GM20431 (cell line): ENCODE measurements around the gene PRKD1.

Source experiments
- in situ Hi-C: fragments of 300-500 bp; cut with MseI, MboI; formaldehyde crosslinking; loops from one replicate; pipeline ENCODE4 v1.15.0; 2020; ENCODE audit warnings: low sequenced_read_pairs; ENCODE audit not compliant: unreplicated experiment

PRKD1 gene

DNA sequence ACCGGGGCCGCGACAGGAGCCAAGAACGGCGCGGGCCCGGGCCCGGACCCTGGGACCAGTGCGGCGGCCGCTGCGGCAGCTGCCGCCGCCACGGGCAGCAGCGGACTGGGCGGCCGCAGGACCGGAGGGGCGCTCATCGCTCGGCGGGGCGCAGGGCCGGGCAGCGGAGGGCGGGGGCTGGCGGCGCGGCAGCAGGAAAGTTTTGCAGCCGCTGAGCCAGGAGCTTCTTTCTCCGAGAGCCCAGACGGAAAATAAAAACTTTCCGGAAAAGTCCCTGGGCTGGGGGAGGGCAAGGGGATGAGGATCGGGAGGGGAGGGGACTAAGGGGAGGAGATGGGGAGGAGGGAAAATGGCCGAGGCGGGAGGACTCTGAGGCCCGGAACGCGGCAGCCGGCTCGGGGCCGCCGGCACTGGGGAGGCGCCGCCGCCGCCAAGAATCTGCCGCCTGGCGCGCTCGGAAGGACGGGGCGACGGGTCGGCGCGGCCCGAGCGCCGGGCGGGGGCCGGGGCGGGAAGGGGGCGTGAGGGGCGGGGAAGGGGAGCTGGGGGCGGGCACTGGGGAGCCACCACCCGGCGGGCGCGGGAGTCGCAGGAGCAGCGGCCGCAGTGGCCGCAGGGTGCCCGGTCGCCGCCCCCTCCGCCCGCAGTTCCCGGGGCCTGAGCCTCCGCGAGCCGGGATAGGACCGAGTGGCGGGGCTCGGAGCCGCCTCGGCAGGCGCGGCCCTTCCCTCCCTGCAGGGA is at the start of gene PRKD1:
Gene PRKD1, minus strand, starts transcription at position 472 of the 741 bp plus-strand sequence.
- in situ Hi-C loops = no loop called here

DNA sequence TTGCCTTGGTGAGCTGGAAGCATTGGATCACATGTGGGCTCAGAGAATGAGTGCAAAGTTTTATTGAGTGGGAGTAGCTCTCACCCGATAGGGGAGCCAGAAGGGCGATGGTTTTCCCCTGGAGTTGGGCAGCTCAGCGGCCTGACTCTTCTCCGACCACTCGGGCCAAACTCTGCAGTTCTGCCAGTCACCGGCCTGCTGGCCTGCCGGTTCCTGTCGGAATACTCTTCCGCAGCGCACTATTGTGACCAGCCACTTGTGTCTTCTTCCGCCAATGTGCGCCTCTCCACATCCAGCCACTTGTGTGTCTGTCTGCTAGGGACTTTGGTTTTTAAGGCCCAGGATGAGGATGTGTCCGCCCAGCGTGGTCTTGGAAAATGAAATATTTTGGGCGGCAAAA is 43.5 kb upstream of the PRKD1 start:
- in situ Hi-C loops = no loop called here

DNA sequence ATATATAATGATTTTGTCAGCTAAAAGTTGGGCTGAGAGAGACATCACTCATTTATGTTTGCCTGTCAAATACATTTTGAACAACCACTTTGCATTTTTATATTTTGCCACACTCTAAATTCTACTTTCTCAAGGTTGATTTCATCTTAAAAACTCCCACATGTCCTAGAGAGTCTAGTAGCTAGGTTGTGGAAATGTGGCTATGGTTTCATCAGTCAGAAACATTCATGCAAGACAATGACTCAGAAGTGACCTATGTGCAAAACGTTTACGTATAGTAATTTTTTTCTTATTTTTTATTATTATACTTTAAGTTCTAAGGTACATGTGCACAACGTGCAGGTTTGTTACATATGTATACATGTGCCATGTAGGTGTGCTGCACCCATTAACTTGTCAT is 27.4 kb upstream of the PRKD1 start:
- in situ Hi-C loops = no loop called here

DNA sequence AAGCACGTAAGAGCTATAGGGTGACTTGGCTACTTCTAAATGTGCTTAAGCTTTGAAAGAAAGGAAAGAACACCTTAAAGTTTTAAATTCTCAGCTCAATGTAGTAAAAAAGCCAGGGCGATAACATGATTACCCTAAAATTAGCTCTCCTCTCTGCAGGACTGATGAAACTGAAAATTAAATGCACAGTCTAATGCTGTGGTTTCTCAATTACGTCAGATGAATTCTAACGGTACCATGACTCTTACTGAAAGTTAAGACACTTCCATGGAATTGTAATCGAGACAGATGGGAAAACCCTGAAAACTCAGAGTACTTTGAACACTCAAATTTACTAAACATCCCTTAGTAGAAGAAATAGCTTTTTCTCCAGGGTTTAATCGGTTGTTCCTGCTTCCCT is 25.9 kb upstream of the PRKD1 start:
- in situ Hi-C loops = no loop called here

DNA sequence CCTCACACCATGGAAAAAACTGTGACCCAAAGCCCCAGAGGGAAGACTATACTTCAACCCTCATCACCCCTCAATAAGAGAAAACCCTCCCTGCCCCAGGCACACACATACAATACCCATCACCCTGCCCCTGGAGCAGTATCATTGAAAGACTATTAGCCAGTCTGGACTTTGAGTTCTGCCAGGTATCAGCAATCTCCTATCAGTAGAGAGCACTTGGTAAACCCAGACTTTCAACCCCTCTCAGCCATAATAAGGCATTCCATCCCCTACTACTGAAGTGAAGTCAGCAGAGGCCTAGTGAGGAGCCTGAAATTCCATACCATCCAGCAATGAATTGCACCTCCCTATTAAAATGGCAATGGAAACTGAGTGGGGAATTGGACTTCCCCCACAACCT is 16.4 kb upstream of the PRKD1 start:
- in situ Hi-C loops = no loop called here

DNA sequence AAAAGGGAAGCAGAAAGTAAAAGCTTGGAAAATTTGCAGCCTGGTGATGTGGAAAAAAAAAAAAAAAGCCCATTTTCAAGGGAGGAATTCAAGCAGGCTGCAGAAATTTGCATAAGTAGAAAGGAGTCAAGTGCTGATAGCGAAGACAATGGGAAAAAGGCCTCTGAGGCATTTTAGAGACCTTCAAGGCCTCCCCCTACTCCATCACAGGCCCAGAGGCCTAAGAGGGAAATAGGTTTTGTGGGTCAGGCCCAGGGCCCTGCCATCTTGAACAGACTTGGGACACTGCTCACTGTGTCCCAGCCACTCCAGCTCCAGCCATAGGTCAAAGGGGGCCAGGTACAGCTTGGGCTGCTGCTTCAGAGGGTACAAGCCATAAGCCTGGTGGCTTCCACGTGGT is 13.8 kb upstream of the PRKD1 start:
- in situ Hi-C loops = no loop called here

DNA sequence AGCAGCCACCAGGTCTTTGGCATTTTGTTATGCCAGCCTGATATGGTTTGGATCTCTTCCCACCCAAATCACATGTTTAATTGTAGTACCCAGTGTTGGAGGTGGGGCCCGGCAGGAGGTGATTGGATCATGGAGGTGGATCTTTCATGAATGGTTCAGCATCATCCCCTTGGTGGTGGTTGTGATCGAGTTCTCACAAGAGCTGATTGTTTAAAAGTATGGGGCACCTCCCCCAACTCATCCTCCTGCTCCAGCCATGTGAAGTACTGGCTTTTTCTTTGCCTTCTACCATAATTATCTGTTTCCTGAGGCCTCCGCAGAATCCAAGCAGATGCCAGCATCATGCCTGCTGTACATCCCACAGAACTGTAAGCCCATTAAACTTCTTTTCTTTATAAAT is 12.8 kb upstream of the PRKD1 start:
- in situ Hi-C loops = no loop called here

DNA sequence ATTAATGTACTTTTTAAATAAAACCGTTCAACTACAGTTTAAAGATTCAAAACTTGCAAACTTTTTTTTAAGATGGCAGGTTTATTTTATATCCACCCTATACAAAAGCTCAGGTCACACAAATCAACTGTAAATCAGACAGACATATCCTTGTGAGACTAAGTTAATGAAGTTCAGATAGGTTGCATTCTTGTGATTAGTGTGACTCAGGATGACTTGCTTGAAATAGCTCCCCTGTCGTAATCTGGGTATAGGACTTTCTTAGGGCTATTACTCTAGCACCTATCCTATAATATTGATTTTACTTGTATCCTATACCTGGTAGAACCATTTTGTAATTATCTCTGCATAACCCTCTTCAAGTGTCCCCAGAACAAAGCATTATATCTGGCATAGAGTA is 9.5 kb upstream of the PRKD1 start:
- in situ Hi-C loops = no loop called here

DNA sequence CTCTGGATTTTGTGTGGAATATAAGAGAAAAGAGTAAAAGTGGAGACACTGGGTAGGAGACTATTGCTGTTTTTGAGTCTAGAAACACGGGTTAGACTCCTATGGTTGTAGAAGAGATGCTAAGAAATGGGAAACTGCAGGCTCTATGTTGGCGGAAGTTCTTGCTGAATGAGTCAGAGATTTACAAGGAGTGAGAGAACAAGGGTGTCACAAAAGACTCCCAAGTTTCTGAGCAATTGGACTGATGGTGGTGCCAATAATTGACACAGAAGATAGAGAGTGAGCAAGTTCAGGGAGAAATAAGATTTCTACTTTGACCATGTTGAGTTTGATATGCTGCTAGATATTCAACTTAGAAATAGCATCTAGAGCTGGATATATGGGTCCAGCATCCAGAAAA is 2.6 kb upstream of the PRKD1 start:
- in situ Hi-C loops = no loop called here

DNA sequence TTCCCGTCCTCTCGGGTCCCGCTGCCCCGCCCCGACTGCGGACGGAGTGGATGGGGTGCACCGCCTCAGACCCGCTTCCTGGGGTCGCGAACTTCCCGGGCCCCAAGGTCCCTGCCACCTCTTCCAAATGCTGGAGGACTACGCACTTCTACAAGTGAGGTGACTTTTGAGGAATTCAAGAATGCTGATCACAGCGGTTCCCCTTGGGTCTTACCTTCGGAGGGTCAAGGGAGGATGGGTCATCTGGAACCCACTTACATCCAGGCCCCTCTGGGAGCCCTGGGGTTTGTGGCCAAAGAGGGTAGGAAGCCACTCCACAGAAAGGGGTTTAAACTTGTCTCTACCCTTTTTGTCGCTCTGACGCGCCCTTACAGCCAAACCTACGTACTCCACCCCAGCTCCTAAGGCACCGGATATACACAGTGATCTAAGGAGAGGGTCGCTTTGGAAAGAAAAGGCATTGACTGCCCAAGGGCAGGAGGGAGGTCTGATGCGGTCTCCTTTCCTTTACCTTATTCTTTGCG is 532 bp upstream of the PRKD1 start:
- in situ Hi-C loops = no loop called here

DNA sequence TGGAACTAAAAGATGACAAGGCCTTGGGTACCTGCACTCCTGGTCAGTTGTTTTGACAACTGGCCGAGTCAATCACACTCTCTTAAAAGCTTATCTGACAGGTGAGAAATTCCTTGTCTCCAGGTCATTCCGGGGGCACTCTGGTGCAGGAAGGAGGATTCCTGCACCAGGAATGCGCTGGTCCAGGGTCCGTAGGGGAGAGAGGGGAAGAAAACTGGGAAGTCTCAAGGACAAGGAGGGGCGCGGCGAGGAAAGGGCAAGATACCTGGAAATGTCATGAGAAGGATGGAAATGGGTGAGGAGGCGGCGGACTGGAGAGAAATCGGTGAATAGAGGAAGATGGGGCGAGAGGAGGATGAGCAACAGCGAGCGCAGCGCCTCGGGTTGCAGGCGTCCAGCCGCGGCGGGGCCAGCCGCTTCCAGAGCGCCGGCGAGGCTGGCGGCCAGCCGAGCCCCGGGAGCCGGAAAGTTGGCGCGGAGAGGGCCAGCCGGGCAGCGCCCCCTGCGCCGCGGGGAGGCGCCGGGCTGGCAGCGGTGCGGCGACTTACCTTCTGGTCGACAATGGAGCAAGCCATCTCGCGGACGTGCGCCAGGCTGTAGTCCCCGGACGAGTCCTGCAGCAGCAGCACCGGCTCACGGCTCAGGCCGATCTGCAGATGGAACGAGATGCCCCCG is 809 bp downstream of the PRKD1 start:
- in situ Hi-C loops = no loop called here

DNA sequence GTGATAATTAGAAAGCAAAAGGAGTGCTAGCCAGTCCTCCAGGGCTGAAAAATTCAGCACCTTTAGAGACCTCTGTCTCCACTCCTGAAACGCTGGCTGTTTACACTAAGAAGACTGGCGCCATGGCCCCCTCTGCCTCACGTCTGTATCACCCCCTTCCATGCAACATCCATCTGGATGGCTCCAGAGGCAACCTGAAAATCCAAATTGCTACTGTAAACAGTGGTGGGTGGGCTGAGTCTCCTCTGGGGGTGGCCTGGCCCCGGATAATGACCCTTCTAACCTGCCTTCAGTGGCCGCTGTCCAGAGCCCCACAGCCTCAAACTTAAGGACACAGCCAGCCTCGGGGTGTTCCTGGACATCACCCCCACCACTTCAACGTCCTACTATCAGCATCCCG is 1.4 kb downstream of the PRKD1 start:
- in situ Hi-C loops = no loop called here

DNA sequence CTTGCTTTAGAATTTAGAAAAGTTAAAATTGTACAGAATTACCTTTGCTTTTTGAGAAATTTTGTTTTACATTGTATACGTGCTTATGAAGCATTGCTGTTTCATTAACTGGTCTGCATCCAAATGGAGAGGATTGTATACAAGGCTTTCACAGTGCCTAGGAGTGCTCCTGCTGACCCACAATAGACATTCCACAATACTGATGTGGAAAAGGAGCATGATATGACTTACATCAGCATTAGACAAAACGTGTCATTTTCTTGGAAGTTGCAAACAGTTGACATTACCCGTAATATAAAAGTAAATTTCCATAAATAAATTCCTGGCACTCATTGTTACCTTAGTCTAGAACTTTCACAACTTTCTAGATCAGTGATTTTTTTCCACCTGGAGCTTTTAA is 1.9 kb downstream of the PRKD1 start:
- in situ Hi-C loops = no loop called here

DNA sequence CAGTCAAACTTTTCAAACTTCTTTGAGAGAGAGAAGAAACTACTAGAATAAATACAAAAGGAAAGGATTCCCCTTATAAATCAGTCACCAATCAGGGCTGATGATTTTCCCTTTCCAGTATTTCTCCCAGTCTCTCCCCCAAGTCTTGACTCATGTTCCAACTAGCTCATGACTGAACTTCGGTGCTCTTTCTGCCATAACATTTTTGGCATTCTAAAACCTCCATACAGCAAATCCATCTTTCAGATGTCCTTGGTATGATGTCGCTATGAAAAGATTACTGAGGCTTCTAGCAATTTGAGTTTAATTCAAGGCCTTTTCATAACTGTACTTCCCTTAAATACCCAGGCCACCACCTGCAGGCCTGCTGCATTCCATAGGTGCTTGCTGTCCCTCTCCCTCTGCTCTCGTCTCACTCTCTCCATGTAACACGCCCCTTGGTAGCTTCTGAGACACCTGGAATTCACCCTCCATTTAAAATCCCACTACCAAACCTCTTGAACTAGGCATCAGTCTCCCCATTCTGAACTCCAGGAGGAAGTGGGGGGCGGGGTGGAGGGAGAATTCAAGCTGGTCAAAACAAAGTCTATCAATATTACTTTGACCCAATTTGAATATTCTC is 2.4 kb downstream of the PRKD1 start:
- in situ Hi-C loops = no loop called here

DNA sequence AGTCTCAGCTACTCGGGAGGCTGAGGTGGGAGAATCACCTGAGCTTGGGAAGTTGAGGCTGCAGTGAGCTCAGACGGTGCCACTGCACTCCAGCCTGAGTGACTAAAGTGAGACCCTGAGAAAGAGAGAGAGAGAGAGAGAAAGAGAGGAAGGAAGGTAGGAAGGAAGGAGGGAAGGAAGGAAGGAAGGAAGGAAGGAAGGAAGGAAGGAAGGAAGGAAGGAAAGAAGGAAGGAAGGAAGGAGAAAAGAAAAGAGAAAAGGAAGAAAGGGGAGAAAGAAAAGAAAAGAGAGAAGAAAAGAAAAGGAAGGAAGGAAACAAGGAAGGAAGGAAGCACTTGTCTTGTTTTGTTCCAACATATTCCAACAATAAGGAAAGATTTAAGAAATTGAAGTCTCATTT is 7.8 kb downstream of the PRKD1 start:
- in situ Hi-C loops = no loop called here

DNA sequence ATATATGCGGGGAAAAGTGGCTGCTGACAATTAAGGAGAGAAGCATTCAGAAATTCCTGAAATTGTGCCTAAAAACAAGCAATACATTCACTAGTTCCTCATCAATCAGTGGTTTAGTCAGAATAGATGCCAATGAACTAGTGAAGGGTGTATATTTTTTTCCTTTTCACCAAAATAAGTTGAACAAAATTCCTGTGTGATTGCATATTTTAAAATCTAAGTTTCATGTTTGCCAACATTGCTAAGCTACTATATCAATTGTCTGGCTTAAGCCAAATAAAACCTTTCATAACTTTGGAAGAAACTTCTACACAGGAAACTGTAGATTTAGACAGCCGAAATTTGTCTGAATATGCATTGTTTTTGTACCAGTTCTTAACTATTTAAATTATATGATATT is 8.7 kb downstream of the PRKD1 start:
- in situ Hi-C loops = no loop called here

DNA sequence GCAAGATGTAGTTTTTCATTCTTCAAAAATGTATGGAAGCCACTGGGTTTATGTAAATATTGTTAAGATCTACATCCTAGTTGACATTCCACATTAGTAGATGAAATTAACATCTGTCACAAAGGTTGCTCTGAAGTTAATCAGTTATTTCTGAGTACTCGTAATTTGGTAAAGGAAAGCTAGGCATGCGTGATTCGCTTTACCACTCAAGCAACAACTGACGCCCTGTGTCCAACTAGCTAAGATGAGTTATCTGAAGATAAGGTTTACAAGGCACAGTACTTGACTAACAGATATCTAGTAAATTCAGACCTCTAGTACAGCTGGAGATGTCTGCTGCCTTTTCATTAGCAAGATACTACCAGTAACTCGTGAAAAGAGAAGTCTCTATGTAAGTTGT is 14.1 kb downstream of the PRKD1 start:
- in situ Hi-C loops = no loop called here

DNA sequence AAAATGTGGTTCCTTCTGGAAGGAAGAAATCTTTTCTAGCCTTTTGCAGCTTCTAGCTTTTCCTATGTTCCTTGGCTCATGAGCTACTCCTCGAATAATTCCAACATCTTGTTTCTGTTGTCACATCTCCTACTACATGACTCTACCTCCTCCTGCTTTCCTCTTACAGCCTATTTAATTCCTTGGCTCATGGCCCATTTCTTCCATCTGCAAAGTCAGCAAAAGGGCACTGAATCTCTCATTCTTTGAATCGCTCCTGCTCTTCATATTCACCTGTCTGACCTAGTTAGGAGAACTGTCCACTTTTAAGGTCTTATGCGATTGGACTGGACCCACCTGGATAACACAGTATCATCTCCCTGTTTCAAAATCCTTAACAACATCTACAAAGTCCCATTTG is 15.8 kb downstream of the PRKD1 start:
- in situ Hi-C loops = no loop called here

DNA sequence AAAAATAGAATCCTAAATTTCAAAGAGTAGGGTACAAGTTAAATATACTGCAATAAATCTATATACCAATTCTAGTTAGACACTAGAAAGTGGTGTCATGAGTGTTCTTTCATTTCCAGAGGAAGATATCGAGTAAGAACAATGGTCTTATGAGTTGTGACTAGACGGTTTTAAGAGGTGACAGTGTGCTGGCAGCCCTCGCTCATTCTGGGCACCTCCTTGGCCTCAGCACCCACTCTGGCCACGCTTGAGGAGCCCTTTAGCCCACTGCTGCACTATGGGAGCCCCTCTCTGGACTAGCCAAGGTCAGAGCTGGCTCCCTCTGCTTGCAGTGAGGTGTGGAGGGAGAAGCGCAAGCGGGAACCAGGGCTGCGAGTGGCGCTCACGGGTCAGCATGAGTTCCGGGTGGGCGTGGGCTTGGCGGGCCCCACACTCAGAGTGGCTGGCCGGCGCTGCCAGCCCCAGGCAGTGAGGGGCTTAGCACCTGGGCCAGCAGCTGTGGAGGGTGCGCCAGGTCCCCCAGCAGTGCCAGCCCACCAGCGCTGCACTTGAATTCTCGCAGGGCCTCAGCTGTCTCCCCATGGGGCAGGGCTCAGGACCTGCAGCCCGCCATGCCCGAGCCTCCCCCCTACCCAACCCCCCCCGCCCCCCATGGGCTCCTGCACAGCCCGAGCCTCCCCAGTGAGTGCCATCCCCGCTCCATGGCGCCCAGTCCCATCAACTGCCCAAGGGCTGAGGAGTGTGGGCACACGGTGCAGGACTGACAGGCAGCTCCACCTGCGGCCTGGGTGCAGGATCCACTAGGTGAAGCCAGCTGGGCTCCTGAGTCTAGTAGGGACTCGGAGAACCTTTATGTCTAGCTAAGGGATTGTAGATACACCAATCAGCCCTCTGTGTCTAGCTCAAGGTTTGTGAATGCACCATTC is 18.7 kb downstream of the PRKD1 start:
- in situ Hi-C loops = no loop called here

DNA sequence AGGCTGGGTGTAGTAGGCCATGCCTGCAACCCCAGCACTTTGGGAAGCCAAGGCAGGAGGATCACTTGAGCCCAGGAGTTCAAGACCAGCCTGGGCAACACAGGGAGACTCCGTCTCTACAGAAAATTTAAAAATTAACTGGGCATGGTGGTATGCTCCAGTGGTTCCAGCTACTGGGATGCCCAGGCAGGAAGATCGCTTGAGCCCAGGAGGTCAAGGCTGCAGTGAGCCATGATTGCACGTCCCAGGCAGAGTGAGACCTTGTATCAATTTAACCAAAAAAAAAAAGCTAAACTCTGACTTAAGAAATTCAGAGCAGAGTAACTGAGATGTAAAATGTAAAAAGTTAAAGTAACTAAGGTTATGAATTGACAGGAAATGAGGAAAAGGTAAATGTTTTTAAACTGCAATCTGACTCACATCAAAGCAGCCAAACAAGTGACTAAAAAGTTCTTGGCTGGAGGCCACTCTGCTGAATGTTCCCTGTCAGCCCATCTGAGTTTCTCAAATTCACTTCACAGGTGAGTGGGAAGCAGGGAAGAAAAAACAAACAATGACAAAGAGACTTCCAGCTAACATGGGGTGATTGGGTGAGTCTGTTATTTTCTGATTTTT is 21.3 kb downstream of the PRKD1 start:
- in situ Hi-C loops = no loop called here
